Hematopoietic multipotent progenitor cell treated with erythropoietin and hydrocortisone succinate and interleukin-3 and kit ligand, for 6 days (in vitro differentiated cells): ENCODE results near the gene RTN4.

Experiments used
- DNase-seq: peaks from one replicate; pipeline ENCODE4 v3.0.0-alpha.2; 2015

RTN4 gene

GRCh38 chr2:55031505-55031904 is 18.7 kb downstream of the RTN4 start:
- peak; percentile 38 for DNase-seq

GRCh38 chr2:55030766-55031165 is 19.5 kb downstream of the RTN4 start:
- DNase-seq = no peak

GRCh38 chr2:55029098-55029497 is 21.2 kb downstream of the RTN4 start:
- DNase-seq = no peak

GRCh38 chr2:55027226-55027625 is 23.0 kb downstream of the RTN4 start:
- DNase-seq = no peak

GRCh38 chr2:55026202-55026601 is 24.0 kb downstream of the RTN4 start:
- DNase-seq = no peak

GRCh38 chr2:55025627-55026026 is 24.6 kb downstream of the RTN4 start:
- no peak for DNase-seq

- no peak for DNase-seq
Measured at GRCh38 chr2:55025082-55025481, 25.2 kb downstream of the RTN4 start.

- DNase-seq = no peak
Measured at GRCh38 chr2:55022476-55022875, 27.8 kb downstream of the RTN4 start.

- peak; percentile 64 for DNase-seq
Measured at GRCh38 chr2:55019526-55020258, 30.6 kb downstream of the RTN4 start.

GRCh38 chr2:55018619-55019018 is 31.6 kb downstream of the RTN4 start:
- DNase-seq = no peak

GRCh38 chr2:55017880-55018279 is 32.4 kb downstream of the RTN4 start:
- DNase-seq = no peak

- no peak for DNase-seq
Measured at GRCh38 chr2:55017428-55017827, 32.8 kb downstream of the RTN4 start.

- peak; percentile 82 for DNase-seq
Measured at GRCh38 chr2:55014962-55015939, 35.0 kb downstream of the RTN4 start.

- DNase-seq = peak; percentile 50
Measured at GRCh38 chr2:55013936-55014335, 36.3 kb downstream of the RTN4 start.

- no peak for DNase-seq
Measured at GRCh38 chr2:55012672-55013484, 37.4 kb downstream of the RTN4 start.

GRCh38 chr2:55011831-55012671 is 38.2 kb downstream of the RTN4 start:
- DNase-seq = no peak

GRCh38 chr2:55010915-55011314 is 39.3 kb downstream of the RTN4 start:
- peak; percentile 71 for DNase-seq

- peak; percentile 86 for DNase-seq
Measured at GRCh38 chr2:55010149-55010591, 40.1 kb downstream of the RTN4 start.

- DNase-seq = peak; percentile 36
Measured at GRCh38 chr2:55009277-55010060, 40.8 kb downstream of the RTN4 start.

GRCh38 chr2:55006306-55006705 is 43.9 kb downstream of the RTN4 start:
- DNase-seq = no peak
